Dedifferentiated amniotic fluid mesenchymal stem cell (primary cell): Measurements from ENCODE around the gene MAGI2.

ENCODE experiments used
- DNase-seq: peaks from one replicate; pipeline ENCODE4 v3.0.0-alpha.2; 2016; ENCODE audit errors: extremely low spot score

Gene MAGI2

GRCh38 chr7:78939669-78940068, 513.8 kb downstream of the MAGI2 start:
- no peak for DNase-seq

GRCh38 chr7:78924581-78924980, 528.9 kb downstream of the MAGI2 start:
- no peak for DNase-seq

- DNase-seq: no peak
These were observed 540.7 kb downstream of the MAGI2 start for GRCh38 chr7:78912781-78913180.

DNA sequence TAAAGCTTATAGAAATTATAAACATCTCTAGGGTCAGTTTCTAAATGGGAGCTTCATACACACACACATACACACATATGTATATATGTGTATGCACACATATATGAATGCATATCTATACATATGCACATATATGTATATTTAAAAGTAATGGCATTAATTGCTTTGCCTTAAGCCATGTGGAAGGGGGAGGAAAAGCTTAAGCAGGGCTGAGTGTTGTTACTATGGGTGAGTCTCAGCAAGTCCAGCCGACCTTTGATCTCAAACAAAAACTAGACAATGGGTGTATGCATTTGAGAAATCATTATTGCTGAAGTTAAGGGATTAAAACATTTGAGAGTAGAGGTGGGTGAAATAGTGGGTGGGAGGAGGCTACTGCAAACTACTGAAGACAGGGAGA, 546.7 kb downstream of the MAGI2 start:
- DNase-seq: no peak

DNA sequence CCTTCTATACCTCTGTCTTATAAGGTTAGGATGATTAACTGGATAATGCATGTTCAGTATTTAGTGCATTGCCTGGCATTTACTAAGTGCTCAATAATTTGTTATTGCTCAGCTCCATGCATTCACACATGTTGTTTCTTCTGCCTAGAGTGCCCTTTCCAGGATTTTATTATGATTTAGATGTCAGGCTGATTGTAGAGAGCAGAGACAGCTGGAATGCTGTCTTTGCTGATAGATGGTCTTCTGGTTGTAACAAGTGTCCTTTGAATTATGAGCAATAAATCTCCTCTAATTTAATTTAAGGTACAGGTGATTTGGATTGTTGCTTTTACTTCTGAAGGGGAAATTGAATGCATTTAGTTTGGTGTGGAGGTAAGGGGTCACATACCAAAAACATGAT, 548.0 kb downstream of the MAGI2 start:
- DNase-seq: no peak

DNA sequence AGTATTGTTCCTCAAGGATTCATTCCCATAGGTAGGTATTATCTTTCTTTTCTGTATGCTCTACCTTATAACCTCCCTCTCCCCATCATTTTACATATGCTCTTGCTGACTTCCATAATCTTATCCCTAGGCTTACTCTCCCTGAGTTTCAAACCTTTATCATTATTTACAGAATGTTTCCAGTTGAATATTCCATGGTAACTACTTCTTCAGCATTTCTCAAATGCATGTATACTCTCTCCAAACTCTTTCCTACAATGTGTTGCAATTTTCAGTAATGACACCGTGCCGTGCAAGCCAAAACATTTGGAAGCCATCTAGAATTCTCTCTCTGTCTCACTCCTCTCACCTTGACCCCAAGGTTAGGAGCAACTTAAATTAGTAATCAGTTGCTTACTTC, 548.5 kb downstream of the MAGI2 start:
- no peak for DNase-seq

DNA sequence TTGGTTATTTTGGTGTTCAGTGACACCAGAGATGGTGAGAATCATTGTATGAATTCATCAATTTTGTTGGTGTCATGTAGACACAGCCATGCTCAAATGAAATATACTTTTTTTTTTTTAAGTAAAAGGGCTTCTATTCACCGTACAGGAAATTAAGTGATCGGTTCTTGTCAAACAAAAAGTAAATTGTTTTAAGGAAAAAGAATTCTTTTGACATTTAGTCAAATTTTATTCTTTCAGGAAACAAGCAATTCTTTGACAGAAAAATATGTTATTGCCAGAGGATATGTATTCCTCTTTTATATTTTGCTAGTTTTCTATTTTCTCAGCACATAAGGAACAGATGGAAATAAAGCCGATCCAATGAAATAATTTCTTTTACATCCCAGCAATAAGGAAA, 551.9 kb downstream of the MAGI2 start:
- no peak for DNase-seq

GRCh38 chr7:78900806-78901205, 552.7 kb downstream of the MAGI2 start:
- DNase-seq: no peak

DNA sequence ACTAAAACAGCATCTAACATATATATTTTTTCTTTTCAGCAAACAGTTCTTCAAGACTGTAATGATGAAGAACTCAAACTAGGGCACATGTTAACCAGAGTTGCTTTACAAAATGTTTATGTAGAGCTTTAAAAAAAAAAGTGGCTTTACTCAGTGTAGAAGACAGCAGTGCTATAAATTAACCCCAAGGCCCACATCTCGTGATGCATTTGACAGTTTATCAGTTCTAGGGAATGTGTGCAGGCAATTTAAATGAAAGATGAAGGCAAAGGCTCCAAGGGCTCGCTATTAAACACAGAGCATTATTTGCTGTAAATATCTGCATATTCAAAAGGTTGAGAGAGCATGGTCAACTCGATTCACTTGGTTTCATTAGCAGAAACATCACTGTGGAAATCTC, 558.1 kb downstream of the MAGI2 start:
- no peak for DNase-seq

DNA sequence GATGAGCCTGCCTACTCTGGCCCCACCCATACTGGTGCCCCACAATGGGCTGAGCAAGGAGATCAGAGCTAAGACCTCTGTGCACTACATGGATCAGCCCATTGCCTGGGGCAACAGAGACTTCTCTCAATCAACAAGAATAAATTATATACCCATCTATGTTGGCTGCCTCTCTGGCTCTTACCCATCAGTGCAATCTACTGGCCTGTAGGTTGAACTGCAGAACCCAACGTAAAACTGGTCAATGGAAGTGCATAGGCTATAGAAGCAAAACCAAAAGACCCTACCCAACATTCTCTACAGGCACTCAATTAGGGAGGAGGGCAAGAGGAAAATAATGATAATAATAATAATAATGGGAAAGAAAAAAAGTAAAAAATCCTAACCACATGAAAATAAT, 574.3 kb downstream of the MAGI2 start:
- DNase-seq: no peak

DNA sequence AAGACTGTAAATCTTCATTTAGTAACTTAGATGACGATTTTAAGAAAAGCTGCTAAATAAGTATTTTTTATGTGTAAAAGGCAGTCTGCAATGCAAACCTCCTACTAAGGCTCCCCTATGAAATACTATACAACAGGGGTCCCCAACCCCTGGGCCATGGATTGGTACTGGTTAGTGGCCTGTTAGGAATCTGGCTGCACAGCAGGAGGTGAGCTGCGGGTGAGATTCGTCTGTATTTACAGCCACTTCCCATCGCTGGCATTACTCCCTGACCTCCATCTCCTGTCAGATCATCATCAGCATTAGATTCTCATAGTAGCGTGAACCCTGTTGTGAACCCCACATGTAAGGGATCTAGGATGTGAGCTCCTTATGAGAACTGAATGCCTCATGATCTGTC, 580.4 kb downstream of the MAGI2 start:
- no peak for DNase-seq

DNA sequence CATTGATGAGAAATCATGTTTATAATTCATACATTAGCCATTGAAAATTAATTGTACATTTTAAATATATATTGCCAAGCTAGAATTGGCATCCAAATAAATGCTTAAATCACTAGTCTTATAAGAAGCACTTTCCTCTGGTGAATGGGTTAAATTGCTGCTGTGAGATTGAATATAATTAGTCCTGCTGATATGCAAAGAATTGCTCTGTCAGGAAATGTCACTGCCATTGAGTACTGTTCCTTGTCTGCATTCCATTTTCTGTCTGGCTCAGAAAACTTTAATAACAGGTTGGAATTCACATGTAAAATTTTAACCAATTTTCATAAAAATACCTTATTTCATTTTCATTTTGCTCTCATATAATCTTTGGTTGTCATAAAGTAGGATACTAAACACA, 589.1 kb downstream of the MAGI2 start:
- DNase-seq: no peak

DNA sequence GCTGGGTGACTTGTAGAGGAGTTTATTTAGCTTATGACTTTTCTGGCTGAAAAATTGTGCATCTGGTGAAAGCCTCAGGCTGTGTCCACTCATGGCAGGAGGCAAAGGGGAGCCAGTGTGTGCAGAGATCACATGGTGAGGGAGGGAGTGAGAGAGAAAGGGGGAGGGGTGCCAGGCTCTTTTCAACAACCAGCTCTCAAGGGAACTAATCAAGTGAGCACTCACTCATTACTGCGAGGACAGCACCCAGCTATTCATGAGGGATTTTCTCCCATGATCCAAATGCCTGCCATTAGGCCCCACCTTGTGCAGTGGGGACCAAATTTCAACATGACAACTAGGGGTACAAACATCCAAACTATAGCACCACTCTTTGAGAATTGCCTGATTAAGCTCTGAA, 590.2 kb downstream of the MAGI2 start:
- DNase-seq: no peak

DNA sequence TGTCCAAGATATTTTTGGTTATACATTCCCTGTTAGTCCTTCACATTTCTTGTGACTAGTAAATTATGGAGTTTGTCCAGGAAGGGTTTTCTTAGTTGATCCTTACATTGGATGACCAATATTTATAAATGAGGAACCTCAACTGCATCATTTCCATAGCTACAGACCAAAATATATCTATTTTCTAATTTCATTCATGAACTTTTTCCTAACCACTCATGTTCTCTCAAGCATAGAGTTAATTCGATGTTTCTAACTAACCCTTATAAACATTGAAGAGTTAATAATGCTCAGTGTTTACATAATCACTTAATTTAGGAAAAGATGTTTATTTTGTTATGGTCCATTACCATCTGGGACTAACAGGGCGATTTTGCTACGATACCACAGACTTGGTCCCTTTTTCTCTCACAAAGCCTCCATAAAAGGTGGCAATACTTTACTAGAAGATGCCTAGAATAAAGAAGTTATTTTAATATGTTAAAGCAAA, 591.0 kb downstream of the MAGI2 start:
- DNase-seq: no peak

DNA sequence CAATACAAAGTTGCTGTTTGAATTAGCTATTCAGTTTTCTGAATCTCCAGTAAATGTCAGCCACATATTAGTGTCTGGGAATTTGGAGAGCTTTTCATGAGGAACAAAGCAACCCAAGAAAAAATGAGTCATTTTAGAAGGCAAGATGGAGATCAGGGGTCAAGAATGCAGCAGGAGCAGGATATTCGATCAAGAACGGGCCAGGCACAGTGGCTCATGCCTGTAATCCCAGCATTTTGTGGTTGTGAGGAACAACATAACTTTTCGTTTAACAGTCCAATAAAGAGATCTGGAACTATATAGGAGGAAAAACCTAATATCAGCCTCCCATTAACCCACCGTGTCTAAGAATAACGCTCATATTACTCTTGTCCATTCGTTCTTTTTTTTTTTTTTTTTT, 600.5 kb downstream of the MAGI2 start:
- no peak for DNase-seq

GRCh38 chr7:78850093-78850740, 603.2 kb downstream of the MAGI2 start:
- DNase-seq: no peak

DNA sequence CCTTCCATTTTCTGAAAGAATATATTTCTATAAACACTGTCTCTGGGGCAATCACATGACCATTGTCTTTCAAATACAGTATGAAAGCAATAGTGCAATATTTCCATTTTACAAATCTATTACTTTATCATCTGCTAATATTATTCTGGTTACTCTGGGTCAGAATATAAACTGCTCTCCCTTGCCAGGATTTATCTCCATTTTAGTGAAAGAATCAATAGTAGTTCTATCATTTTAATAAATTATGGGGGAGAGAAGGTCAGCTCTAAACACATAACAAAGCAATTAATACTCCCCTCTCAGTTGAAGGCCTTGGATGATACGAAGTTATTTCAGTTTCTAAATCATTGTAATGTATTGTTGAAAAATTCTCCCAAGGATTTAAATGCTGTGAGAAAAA, 608.3 kb downstream of the MAGI2 start:
- no peak for DNase-seq

DNA sequence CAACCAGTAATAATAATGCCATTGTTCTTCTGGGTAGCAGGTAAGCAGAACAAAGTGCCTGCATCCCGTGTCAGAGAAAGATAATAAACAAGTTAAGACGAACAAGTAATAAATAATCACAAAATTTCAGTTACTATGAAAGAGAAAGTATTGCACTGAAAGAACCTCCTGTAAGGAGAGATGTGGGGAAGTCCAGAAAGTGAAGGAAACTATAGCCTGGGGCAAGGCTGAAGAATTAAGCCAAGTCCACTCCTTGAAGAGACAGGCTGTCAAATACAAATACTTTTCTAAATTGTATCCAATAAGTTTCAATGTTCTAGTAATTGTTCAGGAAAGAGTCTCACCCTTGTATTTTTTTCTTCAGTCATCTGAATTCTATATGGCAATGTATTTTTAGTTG, 611.4 kb downstream of the MAGI2 start:
- no peak for DNase-seq

DNA sequence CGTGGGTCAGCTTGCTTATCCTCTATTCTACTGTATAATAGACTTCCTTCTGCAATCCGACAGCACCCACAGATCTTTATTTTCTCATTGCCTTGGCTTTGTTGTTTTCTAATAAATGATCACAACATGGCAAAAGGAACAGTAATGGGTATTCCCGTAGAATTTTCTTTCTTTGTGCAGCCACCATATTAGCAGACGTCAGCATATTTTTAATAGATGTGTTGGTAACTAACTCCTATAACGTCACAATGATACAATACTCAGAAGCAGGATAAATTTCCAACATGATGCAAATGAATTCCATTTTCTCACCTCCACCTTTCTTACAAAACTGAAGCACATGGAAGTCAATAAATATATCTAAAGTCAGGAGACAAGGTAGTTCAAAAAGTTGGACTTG, 617.6 kb downstream of the MAGI2 start:
- DNase-seq: no peak

- DNase-seq: no peak
These were observed 625.1 kb downstream of the MAGI2 start for GRCh38 chr7:78828317-78828716.

- DNase-seq: no peak
These were observed 649.9 kb downstream of the MAGI2 start for GRCh38 chr7:78803501-78804127.

- DNase-seq: peak; percentile 34
These were observed 659.4 kb downstream of the MAGI2 start for GRCh38 chr7:78794101-78794500.

GRCh38 chr7:78792624-78793023, 660.8 kb downstream of the MAGI2 start:
- DNase-seq: no peak

GRCh38 chr7:78792006-78792405, 661.5 kb downstream of the MAGI2 start:
- no peak for DNase-seq
